ENCODE measurements around the gene SUN3.

GRCh38 chr7:47947355-47947749, 81.6 kb downstream of the SUN3 start:
- TF ChIP-seq CTCF (conservative IDR thresholded peaks at IDR 0.05; ENCODE audit: low read length) (no peak), EZH2phosphoT487 (IDR thresholded peaks at IDR 0.05; ENCODE audit: borderline replicate concordance) (no peak)

Measured in Loucy (cell line).